Testis (tissue), 2 donors: ENCODE results near the gene CPVL.

Experiments
- CTCF ChIP-seq, 3 experiments: fragments of 450-650 bp in 2 of 3; fragments of 200-600 bp in 1 of 3; sonication (generic) in 1 of 3; IDR thresholded peaks; one replicate each; pipeline ENCODE4 v1.5.1; 2016 to 2019; ENCODE audit warnings: antibody characterized with exemption in 3 of 3, mild to moderate bottlenecking in 2 of 3, moderate library complexity in 1 of 3
- POLR2A ChIP-seq: fragments of 450-650 bp; IDR thresholded peaks from one replicate; pipeline ENCODE4 v1.6.1; 2017; ENCODE audit warnings: antibody characterized with exemption, mild to moderate bottlenecking, moderate library complexity

- TF ChIP-seq CTCF (IDR thresholded peaks at IDR 0.05), result no peak
- no peak for TF ChIP-seq POLR2A
Measured at GRCh38 chr7:29116361-29117200, 29.8 kb downstream of the CPVL start.
